Mononuclear cell (primary cell): ENCODE results near the gene PDE8B. TPM values are rescaled to one million over a fixed set of nuclear protein-coding genes. Genes with fewer than 3 reads are reported as not detected.

Experiments used
- H3K27me3 ChIP-seq: 2 replicates; pipeline ENCODE4 v1.6.0; 2011; ENCODE audit warnings: low read length, control low read depth; ENCODE audit not compliant: insufficient read depth
- H3K4me1 ChIP-seq: 2 replicates; pipeline ENCODE4 v1.5.1; 2011; ENCODE audit warnings: mild to moderate bottlenecking, low read length, control low read depth; ENCODE audit not compliant: insufficient read depth
- H3K4me3 ChIP-seq: 2 replicates; pipeline ENCODE4 v1.5.1; 2011; ENCODE audit warnings: mild to moderate bottlenecking, low read length, moderate library complexity
- H3K9me3 ChIP-seq: 2 replicates; pipeline ENCODE4 v1.5.1; 2011; ENCODE audit warnings: low read depth, mild to moderate bottlenecking, control low read depth, low read length
- total RNA-seq: library from RNA; depleted of rRNA; stranded (reverse); fragments of >200 nt; gene quantifications from one replicate; pipeline ENCODE4 v1.2.3, GENCODE V29; 2012

The PDE8B gene
- total RNA-seq, 1 donor = 0.21 TPM

DNA sequence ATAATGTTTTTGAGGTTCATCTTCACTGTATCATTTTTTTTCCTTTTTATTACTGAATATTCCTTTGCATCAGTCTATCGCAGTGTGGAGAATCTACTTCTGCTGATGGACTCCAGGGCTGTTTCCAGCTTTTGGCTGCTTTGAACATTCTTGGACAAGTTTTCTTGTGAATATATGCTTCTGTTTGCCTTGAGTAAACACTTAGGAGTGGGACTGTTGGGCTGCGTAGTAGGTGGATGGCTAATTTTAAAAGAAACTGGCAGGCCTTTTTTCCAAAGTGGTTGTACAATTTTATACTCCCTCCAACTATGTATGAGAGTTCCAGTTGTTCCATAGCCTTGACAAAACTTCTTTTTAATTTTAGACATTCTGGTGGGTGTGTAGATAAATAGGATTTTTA, 179.3 kb downstream of the PDE8B start:
- no peaks in the 10 kb centered on the region for H3K9me3 ChIP-seq
- H3K4me1 ChIP-seq = no peaks in the 10 kb centered on the region
- no peaks in the 10 kb centered on the region for H3K27me3 ChIP-seq
- H3K4me3 ChIP-seq = no peak overlapping the region

- Histone ChIP-seq H3K4me1 (no peaks in the 10 kb centered on the region), H3K4me3 (no peak overlapping the region), H3K9me3 (no peaks in the 10 kb centered on the region), H3K27me3 (no peaks in the 10 kb centered on the region)
Measured at GRCh38 chr5:77390221-77390620, 179.7 kb downstream of the PDE8B start.

DNA sequence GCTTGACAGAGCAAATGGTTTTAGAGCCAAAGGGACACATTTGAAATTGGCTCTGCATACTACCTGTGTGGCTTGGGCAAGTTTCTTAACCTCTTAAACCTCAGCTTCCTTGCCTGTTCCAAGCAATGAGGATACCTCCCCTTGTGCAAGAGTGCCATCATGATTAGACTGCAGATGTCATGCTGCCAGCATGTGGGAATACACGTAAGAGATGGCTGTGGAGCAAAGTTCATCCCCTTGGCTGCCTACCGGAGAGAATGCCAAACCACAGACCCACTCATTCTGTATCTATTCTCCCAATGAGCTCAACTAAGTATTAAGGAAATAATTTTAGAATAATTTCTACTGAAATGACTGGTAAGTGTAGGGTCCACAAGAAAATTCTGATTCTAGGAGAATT, 180.3 kb downstream of the PDE8B start:
- Histone ChIP-seq H3K27me3 (no peaks in the 10 kb centered on the region), H3K9me3 (no peaks in the 10 kb centered on the region), H3K4me3 (no peak overlapping the region), H3K4me1 (no peaks in the 10 kb centered on the region)

DNA sequence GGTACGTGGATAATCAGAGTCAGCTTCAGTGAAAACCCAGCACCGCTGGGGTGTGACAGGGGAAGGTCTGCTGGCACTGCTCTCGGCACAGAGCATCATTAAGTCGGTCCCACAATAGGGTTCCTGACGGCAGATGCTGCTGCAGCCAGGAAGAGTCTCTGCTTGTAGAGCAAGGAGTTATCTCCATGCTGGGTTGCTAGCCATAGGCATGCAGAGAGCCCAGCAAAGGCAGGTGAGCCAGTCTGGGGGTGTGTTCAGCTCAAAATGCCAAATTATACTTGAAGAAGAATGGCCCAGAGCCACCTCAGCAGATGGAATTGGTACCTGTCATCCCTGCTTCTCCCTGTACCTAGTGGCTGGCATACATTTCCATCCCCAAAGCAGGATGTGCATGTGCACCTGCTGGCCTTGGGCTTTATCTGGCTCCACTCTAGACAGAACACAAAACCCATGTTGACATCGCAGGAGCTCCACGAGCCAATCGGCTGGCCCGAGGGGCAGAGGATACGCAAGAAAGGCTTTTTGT, 180.8 kb downstream of the PDE8B start:
- H3K9me3 ChIP-seq = no peaks in the 10 kb centered on the region
- no peaks in the 10 kb centered on the region for H3K27me3 ChIP-seq

DNA sequence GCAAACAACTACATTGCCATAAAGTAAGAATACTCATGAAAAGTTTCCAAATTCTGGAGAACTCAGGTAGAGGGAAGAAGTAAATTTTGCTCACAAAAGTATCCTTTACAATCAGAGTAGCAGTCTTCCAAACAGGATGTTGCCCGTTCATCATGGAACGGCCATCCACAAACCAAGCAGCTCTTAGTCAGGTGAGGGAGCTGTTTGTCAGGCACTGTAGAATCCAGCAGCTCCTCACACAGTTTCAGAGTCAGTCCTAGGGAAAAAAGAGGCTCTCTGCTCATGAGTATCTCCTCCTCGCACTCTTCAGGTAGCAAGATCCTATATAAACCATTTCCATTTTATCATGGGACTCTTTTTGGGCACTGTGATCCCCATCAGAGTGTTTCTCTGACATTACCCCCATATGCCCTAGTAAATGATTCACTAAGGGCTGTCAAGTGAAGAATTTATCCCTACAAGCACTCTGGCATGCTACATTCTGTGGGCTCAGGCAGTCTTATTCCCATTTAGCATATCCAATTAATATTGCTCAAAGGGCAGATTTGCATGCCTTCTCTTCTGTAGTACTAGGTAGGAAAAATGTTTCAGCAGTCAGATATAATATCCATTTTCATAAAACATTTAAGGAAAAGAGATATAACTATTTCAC, 183.7 kb downstream of the PDE8B start:
- no peaks in the 10 kb centered on the region for H3K27me3 ChIP-seq
- H3K9me3 ChIP-seq = no peaks in the 10 kb centered on the region
- no peaks in the 10 kb centered on the region for H3K4me1 ChIP-seq
- H3K4me3 ChIP-seq = no peak overlapping the region

More for the DNA sequence above, 180.8 kb downstream of the PDE8B start:
- H3K4me3 ChIP-seq = no peak overlapping the region
- no peaks in the 10 kb centered on the region for H3K4me1 ChIP-seq

- no peaks in the 10 kb centered on the region for H3K4me1 ChIP-seq
- no peak overlapping the region for H3K4me3 ChIP-seq
- no peaks in the 10 kb centered on the region for H3K9me3 ChIP-seq
- H3K27me3 ChIP-seq = no peaks in the 10 kb centered on the region
Measured at GRCh38 chr5:77396017-77396416, 185.5 kb downstream of the PDE8B start.

GRCh38 chr5:77397686-77398292, 187.3 kb downstream of the PDE8B start:
- Histone ChIP-seq H3K9me3 (no peaks in the 10 kb centered on the region), H3K27me3 (no peaks in the 10 kb centered on the region), H3K4me1 (no peaks in the 10 kb centered on the region), H3K4me3 (no peak overlapping the region)

DNA sequence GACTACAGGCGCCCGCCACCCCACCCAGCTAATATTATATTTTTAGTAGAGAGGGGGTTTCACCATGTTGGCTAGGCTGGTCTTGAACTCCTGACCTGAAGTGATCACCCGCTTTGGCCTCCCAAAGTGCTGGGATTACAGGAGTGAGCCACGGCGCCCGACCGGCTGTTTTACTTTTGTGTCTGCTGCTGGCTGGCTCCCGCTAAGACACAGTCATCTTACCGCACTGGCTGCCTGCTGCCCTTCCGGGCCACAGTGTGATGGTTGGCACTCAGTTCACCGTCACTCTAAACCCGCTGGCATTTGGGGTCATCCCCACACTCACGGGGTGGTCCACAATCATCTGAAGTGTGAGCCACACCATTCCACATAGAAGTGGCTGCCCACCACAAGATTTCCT, 188.0 kb downstream of the PDE8B start:
- Histone ChIP-seq H3K4me3 (no peak overlapping the region), H3K9me3 (no peaks in the 10 kb centered on the region), H3K4me1 (no peaks in the 10 kb centered on the region), H3K27me3 (no peaks in the 10 kb centered on the region)

DNA sequence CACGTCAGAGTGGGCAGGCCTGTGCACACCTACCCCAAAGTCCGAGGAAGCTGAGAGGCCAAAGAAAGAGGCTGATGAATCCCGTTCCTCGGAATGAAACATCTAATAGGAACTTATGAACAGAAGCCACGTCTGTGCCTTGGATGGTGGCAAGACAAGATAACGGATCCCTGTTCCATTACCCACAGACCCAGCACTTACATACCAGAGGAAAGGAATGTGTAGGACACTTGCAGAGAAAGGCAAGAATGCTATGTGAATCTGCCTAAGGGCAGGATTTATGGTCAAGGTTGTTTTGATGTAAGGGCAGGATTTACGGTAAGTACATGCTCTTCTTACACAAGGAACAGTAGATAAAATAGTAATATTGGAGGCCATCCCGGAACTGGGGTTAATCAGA, 188.4 kb downstream of the PDE8B start:
- Histone ChIP-seq H3K9me3 (no peaks in the 10 kb centered on the region), H3K4me3 (no peak overlapping the region), H3K27me3 (no peaks in the 10 kb centered on the region), H3K4me1 (no peaks in the 10 kb centered on the region)

DNA sequence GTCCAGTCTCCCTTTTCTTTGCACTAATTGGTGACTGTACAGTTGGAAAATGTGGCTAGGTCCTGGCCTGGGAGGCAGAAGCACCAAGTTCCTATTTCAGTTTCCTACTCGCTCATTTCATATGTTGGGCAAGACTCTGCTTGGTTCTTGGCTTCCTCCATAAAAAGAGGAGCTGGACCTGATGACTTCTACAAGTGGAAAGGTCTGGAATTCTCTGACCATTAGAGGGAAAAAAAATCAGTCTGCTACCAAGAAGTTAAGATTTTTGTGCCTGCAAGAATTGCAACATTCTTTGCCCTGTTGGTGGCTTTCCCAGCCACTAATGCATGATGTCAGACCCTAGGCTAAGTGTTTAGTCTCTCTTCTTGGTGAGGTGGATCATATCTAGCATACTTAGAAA, 190.2 kb downstream of the PDE8B start:
- H3K9me3 ChIP-seq = no peaks in the 10 kb centered on the region
- no peaks in the 10 kb centered on the region for H3K27me3 ChIP-seq
- no peaks in the 10 kb centered on the region for H3K4me1 ChIP-seq
- H3K4me3 ChIP-seq = no peak overlapping the region

DNA sequence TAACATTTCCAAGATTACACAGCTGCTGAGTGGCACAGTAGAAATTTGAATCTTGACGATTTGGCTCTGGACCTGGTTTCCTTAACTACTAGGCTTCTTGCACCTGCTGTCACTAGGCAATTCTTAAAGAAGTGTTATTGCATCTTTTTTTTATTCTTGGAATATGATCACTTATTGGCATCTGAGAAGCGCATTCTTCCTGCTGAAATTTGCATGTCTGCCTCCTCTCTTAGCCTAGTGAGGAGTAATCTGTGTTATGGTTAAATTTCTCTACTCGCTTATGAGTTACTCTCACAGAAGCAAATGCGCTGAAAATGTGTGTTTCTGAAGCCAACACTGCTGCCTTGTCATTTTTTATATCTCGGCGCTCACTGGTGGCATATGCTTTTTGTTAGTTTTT, 192.3 kb downstream of the PDE8B start:
- H3K27me3 ChIP-seq = no peaks in the 10 kb centered on the region

DNA sequence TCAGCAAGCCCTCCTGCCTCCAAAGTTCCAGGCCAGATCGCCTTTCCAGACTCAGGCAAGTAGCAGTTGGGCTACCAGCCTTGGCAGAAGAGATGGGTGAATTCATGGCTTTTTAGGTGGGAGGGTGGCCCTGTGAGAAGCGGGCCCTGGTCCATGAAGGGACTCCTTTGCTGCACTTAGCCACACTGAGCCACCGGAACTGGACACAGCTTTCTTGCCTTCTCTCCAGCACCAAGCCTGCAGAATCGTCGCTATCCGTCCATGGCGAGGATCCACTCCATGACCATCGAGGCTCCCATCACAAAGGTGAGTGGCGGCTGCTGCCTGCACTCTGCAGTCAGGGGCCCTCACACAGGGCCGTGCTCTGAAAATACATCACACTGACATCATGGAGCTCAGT, 196.7 kb downstream of the PDE8B start:
- no peaks in the 10 kb centered on the region for H3K4me1 ChIP-seq
- no peak overlapping the region for H3K4me3 ChIP-seq
- no peaks in the 10 kb centered on the region for H3K27me3 ChIP-seq
- no peaks in the 10 kb centered on the region for H3K9me3 ChIP-seq

More for the DNA sequence above, 192.3 kb downstream of the PDE8B start:
- Histone ChIP-seq H3K9me3 (no peaks in the 10 kb centered on the region), H3K4me1 (no peaks in the 10 kb centered on the region), H3K4me3 (no peak overlapping the region)

DNA sequence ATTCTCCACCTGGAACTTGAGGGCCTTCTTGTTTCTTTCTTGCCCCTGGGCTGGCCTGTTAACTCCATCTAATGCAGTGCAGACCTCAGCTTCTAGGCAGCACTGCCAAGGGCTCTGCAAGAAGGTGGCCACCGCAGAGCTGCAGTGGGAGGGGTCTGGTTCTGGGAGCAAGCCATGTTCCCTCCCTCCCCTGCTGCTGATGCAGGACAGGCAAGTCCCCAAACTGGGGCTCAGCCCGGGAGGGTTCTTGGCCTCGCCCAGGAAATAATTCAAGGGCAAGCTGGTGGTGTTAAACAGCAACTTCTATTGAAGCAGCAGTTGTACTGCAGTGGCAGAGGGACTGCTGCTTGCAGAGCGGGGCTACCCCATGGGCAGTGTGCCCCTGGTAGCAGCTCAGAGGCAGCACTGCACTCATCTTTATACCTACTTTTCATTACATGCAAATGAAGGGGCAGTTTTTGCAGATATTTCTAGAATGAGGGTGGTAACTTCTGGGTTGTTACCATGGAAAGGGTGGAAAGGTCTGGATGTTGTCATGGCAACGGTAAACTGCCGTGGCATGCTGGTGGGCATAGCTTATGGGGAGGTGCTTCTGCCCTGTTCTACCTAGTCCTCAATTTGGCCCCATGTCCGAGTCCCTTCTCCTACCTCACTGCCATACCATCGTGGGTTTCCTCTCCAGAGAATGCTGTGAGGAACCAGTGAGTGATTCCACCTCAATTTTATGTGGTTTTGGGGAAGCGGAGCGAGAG, 199.6 kb downstream of the PDE8B start:
- H3K4me1 ChIP-seq = no peaks in the 10 kb centered on the region
- H3K27me3 ChIP-seq = no peaks in the 10 kb centered on the region
- H3K9me3 ChIP-seq = no peaks in the 10 kb centered on the region
- no peak overlapping the region for H3K4me3 ChIP-seq

DNA sequence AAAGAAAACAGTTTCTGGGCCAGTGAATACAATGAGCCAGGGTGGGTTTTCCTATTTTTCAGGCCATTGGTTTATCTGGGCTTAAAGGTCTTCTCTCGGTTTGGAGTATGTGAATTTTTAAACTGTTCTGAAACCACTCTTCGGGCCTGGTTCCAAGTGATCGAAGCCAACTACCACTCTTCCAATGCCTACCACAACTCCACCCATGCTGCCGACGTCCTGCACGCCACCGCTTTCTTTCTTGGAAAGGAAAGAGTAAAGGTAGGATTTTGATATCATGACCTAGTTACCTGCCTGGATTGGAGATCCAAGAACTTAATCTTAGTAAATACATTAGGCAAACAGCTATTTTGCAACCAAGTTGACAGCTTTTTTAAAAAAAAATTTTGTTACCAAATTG, 202.6 kb downstream of the PDE8B start:
- H3K27me3 ChIP-seq = no peaks in the 10 kb centered on the region
- H3K9me3 ChIP-seq = no peaks in the 10 kb centered on the region
- H3K4me3 ChIP-seq = no peak overlapping the region
- no peaks in the 10 kb centered on the region for H3K4me1 ChIP-seq

GRCh38 chr5:77418162-77418561, 207.7 kb downstream of the PDE8B start:
- Histone ChIP-seq H3K4me1 (no peaks in the 10 kb centered on the region), H3K9me3 (no peaks in the 10 kb centered on the region), H3K27me3 (no peaks in the 10 kb centered on the region), H3K4me3 (no peak overlapping the region)
